ENCODE measurements around the gene TBC1D20.
"Not testable (repeated sequence)": the region's sequence is repeated elsewhere in the genome, so short reads cannot be mapped to it uniquely, and the experiment has no call there.

TBC1D20 gene

GRCh38 chr20:402898-403581 is 59.3 kb downstream of the TBC1D20 start:
- in situ Hi-C loops (cut with MboI; ENCODE audit: low sequenced_read_pairs), result no loop called here

- in situ Hi-C loops (cut with MboI; ENCODE audit: low sequenced_read_pairs), result no loop called here
Measured at GRCh38 chr20:402496-402885, 59.8 kb downstream of the TBC1D20 start.

- in situ Hi-C loops (cut with MboI; ENCODE audit: low sequenced_read_pairs), result no loop called here
Measured at GRCh38 chr20:401682-402495, 60.4 kb downstream of the TBC1D20 start.

- in situ Hi-C loops (cut with MboI; ENCODE audit: low sequenced_read_pairs), result no loop called here
Measured at GRCh38 chr20:400454-401275, 61.7 kb downstream of the TBC1D20 start.

- in situ Hi-C loops (cut with MboI; ENCODE audit: low sequenced_read_pairs), result no loop called here
Measured at GRCh38 chr20:400128-400453, 62.2 kb downstream of the TBC1D20 start.

GRCh38 chr20:399182-399707 is 63.1 kb downstream of the TBC1D20 start:
- in situ Hi-C loops (cut with MboI; ENCODE audit: low sequenced_read_pairs), result no loop called here

GRCh38 chr20:397432-398237 is 64.7 kb downstream of the TBC1D20 start:
- in situ Hi-C loops (cut with MboI; ENCODE audit: low sequenced_read_pairs), result no loop called here

DNA sequence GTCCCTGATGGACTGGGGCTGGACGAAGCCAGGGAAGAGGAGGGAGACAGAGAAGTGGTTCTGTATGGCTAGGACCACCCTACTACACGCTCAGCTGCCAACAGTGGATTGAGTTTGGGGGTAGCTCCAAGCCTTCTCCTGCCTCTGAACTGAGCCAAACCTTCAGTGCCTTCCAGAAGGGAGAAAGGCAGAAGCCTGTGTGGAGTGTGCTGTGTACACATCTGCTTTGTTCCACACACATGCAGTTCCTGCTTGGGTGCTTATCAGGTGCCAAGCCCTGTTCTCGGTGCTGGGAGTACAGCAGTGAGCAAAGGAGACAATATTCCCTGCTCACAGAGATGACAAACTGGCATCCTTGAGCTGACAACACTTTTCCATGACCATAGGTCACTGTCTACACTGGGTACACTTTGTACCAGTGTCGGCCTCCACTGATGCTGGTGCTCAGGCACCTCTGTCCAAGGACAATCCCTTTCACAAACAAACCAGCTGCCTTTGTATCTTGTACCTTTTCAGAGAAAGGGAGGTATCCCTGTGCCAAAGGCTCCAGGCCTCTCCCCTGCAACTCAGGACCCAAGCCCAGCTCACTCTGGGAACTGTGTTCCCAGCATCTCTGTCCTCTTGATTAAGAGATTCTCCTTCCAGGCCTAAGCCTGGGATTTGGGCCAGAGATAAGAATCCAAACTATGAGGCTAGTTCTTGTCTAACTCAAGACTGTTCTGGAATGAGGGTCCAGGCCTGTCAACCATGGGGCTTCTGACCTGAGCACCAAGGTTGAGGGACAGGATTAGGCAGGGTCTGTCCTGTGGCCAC is 65.5 kb downstream of the TBC1D20 start:
- in situ Hi-C loops (cut with MboI; ENCODE audit: low sequenced_read_pairs), result no loop called here

- in situ Hi-C loops (cut with MboI; ENCODE audit: low sequenced_read_pairs), result no loop called here
Measured at GRCh38 chr20:396252-396618, 66.1 kb downstream of the TBC1D20 start.

DNA sequence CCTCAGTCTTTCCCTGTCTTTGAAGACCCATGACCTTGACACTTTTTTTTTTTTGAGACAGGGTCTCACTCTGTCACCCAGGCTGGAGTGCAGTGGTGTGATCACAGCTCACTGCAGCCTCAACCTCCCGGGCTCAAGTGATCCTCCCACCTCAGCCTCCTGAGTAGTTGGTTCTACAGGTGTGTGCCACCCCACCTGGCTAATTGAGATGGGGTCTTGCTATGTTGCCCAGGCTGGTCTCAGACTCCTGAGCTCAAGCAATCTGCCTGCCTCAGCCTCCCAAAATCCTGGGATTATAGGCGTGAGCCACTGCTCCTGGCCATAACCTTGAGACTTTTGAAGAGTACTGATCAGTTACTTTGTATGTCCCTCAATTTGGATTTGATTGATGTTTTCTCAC is 69.0 kb downstream of the TBC1D20 start:
- in situ Hi-C loops (cut with MboI; ENCODE audit: low sequenced_read_pairs), result not testable (repeated sequence)

DNA sequence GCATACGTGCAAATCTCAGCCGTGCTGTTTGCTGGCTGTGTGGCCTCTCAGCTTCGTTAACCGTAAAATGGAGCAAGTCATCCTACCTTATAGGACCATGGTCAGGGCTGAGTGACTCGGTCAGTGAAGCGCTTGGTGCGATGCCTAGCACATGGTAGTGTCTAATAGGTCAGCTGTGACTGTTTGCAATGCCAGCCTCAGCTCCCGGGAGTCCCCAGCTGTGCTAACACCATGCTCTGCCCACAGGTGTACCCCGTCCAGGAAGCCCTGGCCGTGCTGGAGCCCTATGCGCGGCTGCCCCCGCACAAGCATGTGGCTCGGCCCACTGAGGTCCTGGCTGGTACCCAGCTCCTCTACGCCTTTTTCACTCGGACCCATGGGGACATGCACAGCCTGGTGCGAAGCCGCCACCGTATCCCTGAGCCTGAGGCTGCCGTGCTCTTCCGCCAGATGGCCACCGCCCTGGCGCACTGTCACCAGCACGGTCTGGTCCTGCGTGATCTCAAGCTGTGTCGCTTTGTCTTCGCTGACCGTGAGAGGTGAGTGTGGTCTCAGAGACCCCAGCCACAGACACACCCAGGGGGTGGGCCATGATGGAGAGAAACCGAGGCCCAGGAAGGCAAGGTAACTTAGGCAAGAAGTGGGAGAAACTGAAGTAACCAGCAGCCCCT is 71.2 kb downstream of the TBC1D20 start:
- in situ Hi-C loops (cut with MboI; ENCODE audit: low sequenced_read_pairs), result no loop called here

- in situ Hi-C loops (cut with MboI; ENCODE audit: low sequenced_read_pairs), result no loop called here
Measured at GRCh38 chr20:389220-389619, 73.1 kb downstream of the TBC1D20 start.

DNA sequence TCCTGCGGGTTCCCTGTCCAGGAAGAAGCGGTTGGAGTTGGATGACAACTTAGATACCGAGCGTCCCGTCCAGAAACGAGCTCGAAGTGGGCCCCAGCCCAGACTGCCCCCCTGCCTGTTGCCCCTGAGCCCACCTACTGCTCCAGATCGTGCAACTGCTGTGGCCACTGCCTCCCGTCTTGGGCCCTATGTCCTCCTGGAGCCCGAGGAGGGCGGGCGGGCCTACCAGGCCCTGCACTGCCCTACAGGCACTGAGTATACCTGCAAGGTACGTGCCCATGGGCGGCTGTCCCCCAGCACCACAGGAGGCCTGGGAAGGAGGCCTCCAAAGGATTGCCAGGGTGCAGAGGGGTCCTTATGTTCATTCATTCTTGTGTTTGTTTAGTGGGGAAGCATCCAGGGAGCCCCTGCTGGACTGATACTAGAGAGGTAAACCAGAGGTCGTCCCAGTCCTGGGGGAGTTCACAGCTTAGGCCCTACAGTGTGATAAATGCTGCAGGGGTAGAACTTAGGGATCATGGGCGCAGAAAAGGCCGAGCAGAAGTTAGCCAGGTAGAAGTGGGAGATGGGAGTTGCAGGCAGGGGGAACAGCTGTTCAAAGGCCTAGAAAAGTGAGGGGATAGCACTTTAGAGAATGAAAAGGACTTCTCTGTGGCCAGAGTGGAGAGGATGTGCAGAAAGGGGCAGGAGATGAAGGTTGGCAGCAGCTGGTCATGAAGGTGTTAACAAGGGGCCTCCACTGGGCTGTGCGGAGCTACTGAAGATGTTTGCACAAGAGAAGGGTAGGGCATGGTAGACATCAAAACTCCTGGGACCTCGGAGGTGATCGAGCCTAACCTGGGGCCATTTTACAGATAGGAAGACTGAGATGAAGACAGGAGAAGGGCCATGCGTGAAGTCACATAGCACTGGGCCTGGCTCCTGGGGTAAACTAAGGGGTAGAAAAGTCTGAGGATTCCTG is 74.0 kb downstream of the TBC1D20 start:
- in situ Hi-C loops (cut with MboI; ENCODE audit: low sequenced_read_pairs), result no loop called here

DNA sequence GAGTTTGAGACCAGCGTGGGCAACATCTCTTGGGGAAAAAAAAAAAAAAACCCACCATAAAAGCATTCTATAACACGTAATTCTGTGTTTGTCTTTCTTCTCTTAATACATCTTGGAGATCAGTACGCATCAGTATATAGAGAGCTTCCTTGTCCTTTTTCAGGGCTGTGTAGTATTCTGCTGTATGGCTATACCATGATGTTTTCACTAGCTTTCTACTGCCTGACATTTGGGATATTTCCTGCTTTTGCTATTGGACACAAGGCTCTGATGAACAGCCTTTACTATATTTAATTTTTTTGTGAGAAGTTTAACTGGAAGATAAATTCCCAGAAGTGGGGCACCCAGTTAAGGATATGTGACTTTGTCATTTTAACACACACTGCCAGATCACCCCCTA is 74.8 kb downstream of the TBC1D20 start:
- in situ Hi-C loops (cut with MboI; ENCODE audit: low sequenced_read_pairs), result no loop called here

- in situ Hi-C loops (cut with MboI; ENCODE audit: low sequenced_read_pairs), result not testable (repeated sequence)
Measured at GRCh38 chr20:386634-387033, 75.7 kb downstream of the TBC1D20 start.

Measured in HL-60/S4 treated with phorbol 12-myristate 13-acetate at 8.2 ng/mL for 4 days and 3 days (cell line).